HepG2 (cell line): ENCODE measurements around the gene CALY. TPM values are rescaled to one million over a fixed set of nuclear protein-coding genes. Genes with fewer than 3 reads are reported as not detected.

ENCODE experiments used
- ARID4A ChIP-seq: sonication (generic); formaldehyde crosslinking; IDR thresholded peaks from 2 replicates; pipeline ENCODE4 v1.5.0; 2020; ENCODE audit warnings: mild to moderate bottlenecking, missing genetic modification reagents, borderline replicate concordance
- CBX2 ChIP-seq, 2 experiments: fragments of 200-600 bp in 1 of 2; sonication (generic); formaldehyde crosslinking in 1 of 2; IDR thresholded peaks; 2 replicates each; pipeline versions ENCODE4 v1.7.0 to v1.8.1; 2018 to 2022; ENCODE audit warnings: low read depth in 2 of 2, low read length in 1 of 2, mild to moderate bottlenecking in 1 of 2, missing genetic modification reagents in 1 of 2
- ELF3 ChIP-seq: IDR thresholded peaks from 2 replicates; pipeline ENCODE4 v1.6.1; 2016; ENCODE audit warnings: missing genetic modification reagents, missing compliant biosample characterization
- HDAC1 ChIP-seq: sonication (generic); formaldehyde crosslinking; IDR thresholded peaks from 2 replicates; pipeline ENCODE4 v1.5.1; 2020; ENCODE audit warnings: mild to moderate bottlenecking, missing genetic modification reagents
- KDM5A ChIP-seq: fragments of 200-600 bp; sonication (generic); IDR thresholded peaks from 2 replicates; pipeline ENCODE4 v1.7.0; 2018; ENCODE audit warnings: antibody characterized with exemption, mild to moderate bottlenecking, low read length, borderline replicate concordance
- MED8 ChIP-seq: sonication (generic); formaldehyde crosslinking; IDR thresholded peaks from 2 replicates; pipeline ENCODE4 v1.8.1; 2023; ENCODE audit warnings: mild to moderate bottlenecking, missing genetic modification reagents; ENCODE audit not compliant: insufficient replicate concordance
- MIER2 ChIP-seq: IDR thresholded peaks from 2 replicates; pipeline ENCODE4 v1.6.1; 2016; ENCODE audit warnings: missing biosample characterization, missing genetic modification reagents
- MLX ChIP-seq: IDR thresholded peaks from 2 replicates; pipeline ENCODE4 v1.6.1; 2016
- PATZ1 ChIP-seq: sonication (generic); formaldehyde crosslinking; IDR thresholded peaks from 2 replicates; pipeline ENCODE4 v1.4.0; 2020; ENCODE audit warnings: missing genetic modification reagents
- PCBP2 ChIP-seq: fragments of 200-400 bp; formaldehyde crosslinking; optimal IDR thresholded peaks from 2 replicates; pipeline ENCODE3; 2018; ENCODE audit warnings: low read length, low read depth; ENCODE audit not compliant: poor library complexity, severe bottlenecking
- RBFOX2 ChIP-seq: fragments of 200-400 bp; formaldehyde crosslinking; IDR thresholded peaks from 2 replicates; pipeline ENCODE4 v1.6.1; 2017; ENCODE audit warnings: low read depth, mild to moderate bottlenecking, low read length
- RNF2 ChIP-seq: fragments of 450-650 bp; conservative IDR thresholded peaks from 2 replicates; pipeline ENCODE4 v1.6.1; 2016; ENCODE audit warnings: low read depth
- SP2 ChIP-seq: sonication (generic); formaldehyde crosslinking; IDR thresholded peaks from 2 replicates; pipeline ENCODE4 v1.5.1; 2020; ENCODE audit warnings: mild to moderate bottlenecking, missing genetic modification reagents
- THAP11 ChIP-seq: IDR thresholded peaks from 2 replicates; pipeline ENCODE4 v1.6.1; 2016; ENCODE audit warnings: missing biosample characterization, missing genetic modification reagents
- ZBTB26 ChIP-seq: IDR thresholded peaks from 2 replicates; pipeline ENCODE4 v1.6.1; 2016; ENCODE audit warnings: missing compliant biosample characterization, missing genetic modification reagents, borderline replicate concordance
- ZBTB38 ChIP-seq: sonication (generic); formaldehyde crosslinking; IDR thresholded peaks from 2 replicates; pipeline ENCODE4 v1.5.1; 2020; ENCODE audit warnings: mild to moderate bottlenecking, missing genetic modification reagents
- ZGPAT ChIP-seq: IDR thresholded peaks from 2 replicates; pipeline ENCODE4 v1.6.1; 2016; ENCODE audit warnings: mild to moderate bottlenecking
- ZNF556 ChIP-seq: sonication (generic); formaldehyde crosslinking; IDR thresholded peaks from 2 replicates; pipeline ENCODE4 v1.4.0; 2020; ENCODE audit warnings: mild to moderate bottlenecking, missing genetic modification reagents, borderline replicate concordance
- ZNF652 ChIP-seq: IDR thresholded peaks from 2 replicates; pipeline ENCODE4 v1.6.1; 2016; ENCODE audit warnings: low read depth, borderline replicate concordance
- polyA plus RNA-seq, 8 experiments: library from polyadenylated mRNA; depleted of rRNA in 3 of 8; stranded (reverse) in 7 of 8; unstranded in 1 of 8; fragments of >200 nt; fragmentation: Illumina TruSeq in 4 of 8; extraction: Trizol in 4 of 8; gene quantifications; 2 replicates each; pipeline versions ENCODE4 v1.2.1 to v1.2.3, GENCODE V29; 2011 to 2016; ENCODE audit warnings: low read depth in 4 of 8, missing spikeins in 1 of 8, mixed read lengths in 1 of 8; ENCODE audit not compliant: insufficient read depth in 1 of 8
- total RNA-seq, 5 experiments: library from RNA; depleted of rRNA; stranded (reverse); fragments of >200 nt; fragmentation: Illumina TruSeq; extraction: Trizol; gene quantifications; 2 replicates each; pipeline ENCODE4 v1.2.3, GENCODE V29; 2016; ENCODE audit warnings: low read depth in 1 of 5

The CALY gene
- total and polyA plus RNA-seq, 2 of the 13 experiments (the other 11 are each of a cell fraction or from before 2014, with no cell fraction given): 0.08 TPM; not detected in 1

GRCh38 chr10:133325440-133326222 lies 11.1 kb downstream of the CALY start (continued):
- TF ChIP-seq ZBTB26 (CRISPR knock-in tag) (no peak), ZNF652 (no peak), PCBP2 (no peak), PATZ1 (CRISPR knock-in tag) (peak; percentile 23; the same call in 1 of the 2 replicates), SP2 (0 out of 2 replicates have a peak, but pooled peaks have one; percentile 16), ZNF556 (CRISPR knock-in tag) (no peak), RNF2 (no peak), HDAC1 (CRISPR knock-in tag) (peak; percentile 12; the same call in 1 of the 2 replicates), ZGPAT (CRISPR knock-in tag) (no peak), MIER2 (CRISPR knock-in tag) (no peak), KDM5A (no peak), RBFOX2 (no peak), THAP11 (CRISPR knock-in tag) (0 out of 2 replicates have a peak, but pooled peaks have one; percentile 21), MED8 (no peak), ZBTB38 (CRISPR knock-in tag) (no peak), ARID4A (CRISPR knock-in tag) (no peak), MLX (CRISPR knock-in tag) (no peak), ELF3 (CRISPR knock-in tag) (no peak), CBX2 (IDR thresholded peaks at IDR 0.05; ENCODE audit: low read depth, low read length) (no peak), CBX2 (CRISPR knock-in tag; IDR thresholded peaks at IDR 0.05; ENCODE audit: low read depth) (no peak)
